PFSK-1 (cell line): ENCODE data around the gene OBP2B.

Experiments
- FOXP2 ChIP-seq: optimal IDR thresholded peaks from 2 replicates; pipeline ENCODE3; 2011; ENCODE audit warnings: borderline replicate concordance, control low read depth, inconsistent platforms; ENCODE audit not compliant: insufficient read depth; ENCODE audit errors: extremely low read length, extremely low read depth
- POLR2AphosphoS5 ChIP-seq: IDR thresholded peaks from 2 replicates; pipeline ENCODE4 v1.6.1; 2012; ENCODE audit warnings: low read depth, mild to moderate bottlenecking, control low read depth, low read length, moderate library complexity
- REST ChIP-seq, 2 experiments: IDR thresholded peaks; 2 replicates each; pipeline versions ENCODE4 v1.6.1 to v1.8.0; 2011 to 2012; ENCODE audit warnings: low read depth in 2 of 2, low read length in 2 of 2, control low read depth in 1 of 2, inconsistent platforms in 1 of 2, mild to moderate bottlenecking in 1 of 2, moderate library complexity in 1 of 2; ENCODE audit not compliant: insufficient read depth in 1 of 2
- SIN3A ChIP-seq: IDR thresholded peaks from 2 replicates; pipeline ENCODE4 v1.6.1; 2012; ENCODE audit warnings: mild to moderate bottlenecking, low read length, moderate library complexity, borderline replicate concordance; ENCODE audit not compliant: insufficient read depth
- TAF1 ChIP-seq: IDR thresholded peaks from 2 replicates; pipeline ENCODE4 v1.6.1; 2012; ENCODE audit warnings: low read length, control low read depth, borderline replicate concordance; ENCODE audit not compliant: insufficient read depth

Gene OBP2B

GRCh38 chr9:133199648-133200321 is 9.3 kb downstream of the OBP2B start:
- no peak for TF ChIP-seq REST (IDR thresholded peaks at IDR 0.05; ENCODE audit: insufficient read depth in 1 of 2, low read depth in 2 of 2, low read length in 2 of 2)
- no peak for TF ChIP-seq POLR2AphosphoS5
- no peak for TF ChIP-seq SIN3A
- no peak for TF ChIP-seq TAF1
- TF ChIP-seq FOXP2, result no peak

GRCh38 chr9:133195029-133195428 is 14.0 kb downstream of the OBP2B start:
- TF ChIP-seq TAF1, result no peak
- TF ChIP-seq REST (IDR thresholded peaks at IDR 0.05; ENCODE audit: insufficient read depth in 1 of 2, low read depth in 2 of 2, low read length in 2 of 2), result no peak
- TF ChIP-seq FOXP2, result no peak
- TF ChIP-seq SIN3A, result no peak
- no peak for TF ChIP-seq POLR2AphosphoS5

- TF ChIP-seq POLR2AphosphoS5 (no peak), FOXP2 (no peak), SIN3A (no peak), TAF1 (no peak), REST (IDR thresholded peaks at IDR 0.05; ENCODE audit: insufficient read depth in 1 of 2, low read depth in 2 of 2, low read length in 2 of 2) (no peak)
These were observed 14.5 kb downstream of the OBP2B start for GRCh38 chr9:133194597-133194996.

GRCh38 chr9:133191989-133192388 is 17.1 kb downstream of the OBP2B start:
- TF ChIP-seq SIN3A (no peak), REST (IDR thresholded peaks at IDR 0.05; ENCODE audit: insufficient read depth in 1 of 2, low read depth in 2 of 2, low read length in 2 of 2) (no peak), FOXP2 (no peak), TAF1 (no peak), POLR2AphosphoS5 (no peak)

- TF ChIP-seq SIN3A, result no peak
- no peak for TF ChIP-seq FOXP2
- no peak for TF ChIP-seq REST (IDR thresholded peaks at IDR 0.05; ENCODE audit: insufficient read depth in 1 of 2, low read depth in 2 of 2, low read length in 2 of 2)
- TF ChIP-seq TAF1, result no peak
- TF ChIP-seq POLR2AphosphoS5, result no peak
These were observed 19.2 kb downstream of the OBP2B start for GRCh38 chr9:133189826-133190225.
